H9 (cell line): ENCODE results near the gene GH2. TPM values are rescaled to one million over a fixed set of nuclear protein-coding genes. Genes with fewer than 3 reads are reported as not detected.
A peak's percentile ranks its signal among the peaks of the same experiment; 100 is the strongest.

Source experiments
- DNase-seq: peaks from one replicate; pipeline ENCODE4 v3.0.0-alpha.2; 2017
- H2AFZ ChIP-seq: one replicate; pipeline ENCODE4 v1.6.1; 2013; ENCODE audit warnings: mild to moderate bottlenecking, low read length, control low read depth, moderate library complexity
- H2AK5ac ChIP-seq: 2 replicates; pipeline ENCODE4 v1.6.1; 2013; ENCODE audit warnings: low read length, control low read depth, mixed read lengths; ENCODE audit not compliant: insufficient read length
- H2BK120ac ChIP-seq: one replicate; pipeline ENCODE4 v1.6.1; 2013; ENCODE audit warnings: low read depth, mild to moderate bottlenecking, low read length, control low read depth, inconsistent platforms; ENCODE audit not compliant: poor library complexity, severe bottlenecking
- H2BK12ac ChIP-seq: 2 replicates; pipeline ENCODE4 v1.6.1; 2013; ENCODE audit warnings: low read length, control low read depth, mixed read lengths, low read depth; ENCODE audit not compliant: insufficient read length
- H2BK15ac ChIP-seq: 2 replicates; pipeline ENCODE4 v1.6.1; 2013; ENCODE audit warnings: low read depth, low read length, control low read depth
- H2BK20ac ChIP-seq: one replicate; pipeline ENCODE4 v1.6.1; 2013; ENCODE audit warnings: low read depth, mild to moderate bottlenecking, low read length, control low read depth, inconsistent platforms; ENCODE audit not compliant: poor library complexity, severe bottlenecking
- H2BK5ac ChIP-seq: 2 replicates; pipeline ENCODE4 v1.6.1; 2013; ENCODE audit warnings: low read length, control low read depth, mixed read lengths; ENCODE audit not compliant: insufficient read length
- H3K14ac ChIP-seq: 2 replicates; pipeline ENCODE4 v1.6.1; 2013; ENCODE audit warnings: low read length, control low read depth; ENCODE audit not compliant: insufficient read depth
- H3K18ac ChIP-seq: 2 replicates; pipeline ENCODE4 v1.6.1; 2013; ENCODE audit warnings: low read depth, mild to moderate bottlenecking, mixed read lengths, low read length, control low read depth; ENCODE audit not compliant: insufficient read length
- H3K23ac ChIP-seq: 2 replicates; pipeline ENCODE4 v1.6.1; 2013; ENCODE audit warnings: low read length, control low read depth, mixed read lengths, low read depth; ENCODE audit not compliant: insufficient read length
- H3K23me2 ChIP-seq: 2 replicates; pipeline ENCODE4 v1.6.1; 2013; ENCODE audit warnings: low read depth, mild to moderate bottlenecking, mixed read lengths, low read length, control low read depth; ENCODE audit not compliant: insufficient read length, poor library complexity, severe bottlenecking
- H3K27ac ChIP-seq: 2 replicates; pipeline ENCODE4 v1.5.1; 2013; ENCODE audit warnings: low read length, control low read depth, mixed read lengths, low read depth; ENCODE audit not compliant: insufficient read length
- H3K27me3 ChIP-seq: 2 replicates; pipeline ENCODE4 v1.6.1; 2013; ENCODE audit warnings: low read length, control low read depth, inconsistent platforms; ENCODE audit not compliant: insufficient read depth
- H3K4ac ChIP-seq: 2 replicates; pipeline ENCODE4 v1.6.1; 2013; ENCODE audit warnings: low read depth, mild to moderate bottlenecking, control low read depth, inconsistent platforms, low read length, moderate library complexity
- H3K4me1 ChIP-seq: 2 replicates; pipeline ENCODE4 v1.6.1; 2013; ENCODE audit warnings: low read length, control low read depth, inconsistent platforms; ENCODE audit not compliant: insufficient read depth
- H3K4me2 ChIP-seq: 2 replicates; pipeline ENCODE4 v1.6.1; 2013; ENCODE audit warnings: low read length, control low read depth, mixed read lengths; ENCODE audit not compliant: insufficient read length, insufficient read depth
- H3K56ac ChIP-seq: 2 replicates; pipeline ENCODE4 v1.6.1; 2013; ENCODE audit warnings: low read depth, mild to moderate bottlenecking, mixed read lengths, low read length, control low read depth; ENCODE audit not compliant: insufficient read length
- H3K79me1 ChIP-seq: 2 replicates; pipeline ENCODE4 v1.6.1; 2013; ENCODE audit warnings: low read depth, mild to moderate bottlenecking, moderate library complexity, low read length, control low read depth, inconsistent platforms; ENCODE audit not compliant: insufficient read depth, poor library complexity, severe bottlenecking
- H3K79me2 ChIP-seq: 2 replicates; pipeline ENCODE4 v1.6.1; 2013; ENCODE audit warnings: low read length, control low read depth, inconsistent platforms; ENCODE audit not compliant: insufficient read depth
- H3K9ac ChIP-seq: 2 replicates; pipeline ENCODE4 v1.6.1; 2013; ENCODE audit warnings: low read length, control low read depth, mixed read lengths; ENCODE audit not compliant: insufficient read length; ENCODE audit errors: extremely low read depth
- H3K9me3 ChIP-seq: one replicate; pipeline ENCODE4 v1.6.1; 2013; ENCODE audit warnings: low read depth, low read length, inconsistent platforms; ENCODE audit not compliant: control insufficient read depth
- H3T11ph ChIP-seq: one replicate; pipeline ENCODE4 v1.6.1; 2013; ENCODE audit warnings: mild to moderate bottlenecking, low read length, control low read depth, inconsistent platforms
- H4K20me1 ChIP-seq: one replicate; pipeline ENCODE4 v1.6.1; 2013; ENCODE audit not compliant: control insufficient read depth, insufficient read length, insufficient read depth
- H4K5ac ChIP-seq: 2 replicates; pipeline ENCODE4 v1.6.1; 2013; ENCODE audit warnings: low read depth, mild to moderate bottlenecking, mixed read lengths, low read length, control low read depth; ENCODE audit not compliant: insufficient read length
- H4K8ac ChIP-seq: replicated peaks from 2 replicates; pipeline ENCODE4 v1.6.1; 2013; ENCODE audit warnings: low read length, control low read depth, mixed read lengths, low read depth; ENCODE audit not compliant: insufficient read length
- H4K91ac ChIP-seq: 2 replicates; pipeline ENCODE4 v1.6.1; 2013; ENCODE audit warnings: low read depth, mild to moderate bottlenecking, moderate library complexity, mixed read lengths, low read length, control low read depth; ENCODE audit not compliant: insufficient read length
- H3K27ac Mint-ChIP-seq, 3 experiments: 2 replicates in 2 of 3; 3 replicates in 1 of 3; pipeline ENCODE4 v1.8.0; 2020 to 2021; ENCODE audit warnings: mixed read lengths in 3 of 3, mild to moderate bottlenecking in 1 of 3, moderate library complexity in 1 of 3
- H3K27me3 Mint-ChIP-seq: 2 replicates; pipeline ENCODE4 v1.8.0; 2021; ENCODE audit warnings: low read depth, mild to moderate bottlenecking, moderate library complexity, mixed read lengths
- H3K36me3 Mint-ChIP-seq, 3 experiments: 2 replicates in 2 of 3; 3 replicates in 1 of 3; pipeline ENCODE4 v1.8.0; 2020 to 2021; ENCODE audit warnings: low read depth in 3 of 3, mixed read lengths in 3 of 3; ENCODE audit not compliant: insufficient read depth in 1 of 3
- H3K4me1 Mint-ChIP-seq, 2 experiments: 2 replicates each; pipeline ENCODE4 v1.8.0; 2020; ENCODE audit warnings: mixed read lengths in 2 of 2
- H3K4me3 Mint-ChIP-seq, 2 experiments: 2 replicates in 1 of 2; 3 replicates in 1 of 2; pipeline ENCODE4 v1.8.0; 2020 to 2021; ENCODE audit warnings: mild to moderate bottlenecking in 2 of 2, mixed read lengths in 2 of 2, moderate library complexity in 1 of 2
- H3K9me3 Mint-ChIP-seq, 2 experiments: 2 replicates in 1 of 2; 3 replicates in 1 of 2; pipeline ENCODE4 v1.8.0; 2020; ENCODE audit warnings: mild to moderate bottlenecking in 2 of 2, mixed read lengths in 2 of 2, moderate library complexity in 1 of 2
- WGBS: extraction: QIAGEN DNeasy Blood & Tissue Kit; methylation state at CpG from one replicate; pipeline ENCODE4 v1.1.7; 2013; ENCODE audit warnings: missing lambda C conversion rate, low lambda C conversion rate, mixed read lengths; ENCODE audit not compliant: insufficient read length; ENCODE audit errors: extremely low coverage; 5-methylcytosine and 5-hydroxymethylcytosine counted together
- total RNA-seq: library from RNA; stranded (reverse); gene quantifications from 2 replicates; pipeline ENCODE4 v1.2.1, GENCODE V29; 2021
- TF ChIP-seq, protein P1 (sequence below): fragments of 200-600 bp; sonication (generic); conservative IDR thresholded peaks from 3 replicates; pipeline ENCODE4 v1.8.0; 2021; ENCODE audit warnings: antibody characterized with exemption, mild to moderate bottlenecking

GH2 gene
- total RNA-seq, 1 experiment from 2014 or later: 0.77 TPM

DNA sequence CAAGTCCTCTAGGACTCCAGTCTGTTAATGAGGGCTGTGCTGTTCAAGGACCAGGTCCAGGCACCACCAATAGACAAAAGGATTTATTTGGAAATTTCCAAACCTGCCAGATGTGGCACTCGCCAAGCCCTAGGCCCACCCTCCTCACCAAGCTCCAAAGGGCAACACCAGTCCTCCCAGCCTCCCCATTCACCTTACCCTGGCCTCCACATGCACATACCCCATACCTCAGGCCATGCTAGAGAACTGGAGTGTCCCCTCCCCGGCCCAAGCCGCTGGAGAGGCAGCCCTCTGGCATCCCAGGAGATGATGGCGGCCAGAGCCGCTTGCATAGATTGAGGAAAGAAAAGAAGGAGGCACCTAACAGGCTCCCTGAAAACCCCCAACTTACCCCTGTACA lies 49.7 kb downstream of the GH2 start:
- H3K9me3 Mint-ChIP-seq: no peaks in the 10 kb centered on the region; a peak in 1 of 5 replicates
- H3K27me3 Mint-ChIP-seq: no peaks in the 10 kb centered on the region
- Histone ChIP-seq H2AFZ (no peak overlapping the region), H3K4ac (no peak overlapping the region), H3K9ac (no peak overlapping the region), H3K23ac (no peak overlapping the region), H2BK20ac (no peak overlapping the region), H2BK12ac (no peak overlapping the region), H3K18ac (no peak overlapping the region), H3K14ac (no peak overlapping the region), H3K27me3 (no peaks in the 10 kb centered on the region), H3K56ac (no peak overlapping the region), H4K91ac (no peak overlapping the region), H2AK5ac (no peak overlapping the region), H2BK120ac (no peak overlapping the region), H4K5ac (no peak overlapping the region), H3K79me1 (peaks cover 3% of the 10 kb centered on the region), H4K20me1 (peaks cover 2% of the 10 kb centered on the region), H3K23me2 (peaks cover 6% of the 10 kb centered on the region), H3K4me2 (no peak overlapping the region), H3K9me3 (no peaks in the 10 kb centered on the region), H3K79me2 (peaks cover 6% of the 10 kb centered on the region; the same call in 1 of the 2 replicates), H2BK5ac (no peak overlapping the region), H3K27ac (no peak overlapping the region), H3T11ph (no peak overlapping the region), H4K8ac (no peak overlapping the region), H2BK15ac (no peak overlapping the region), H3K4me1 (no peaks in the 10 kb centered on the region)
- peaks cover 9 to 14% of the 10 kb centered on the region in 2 experiments for H3K4me1 Mint-ChIP-seq
- H3K27ac Mint-ChIP-seq: peak overlapping the region; percentile 82 to 87 (median 85); a peak in 4 of 7 replicates
- no peak overlapping the region for H3K4me3 Mint-ChIP-seq
- no CpG with 5 or more reads among the region's 5 CpGs for WGBS
- peaks cover 61 to 93% (median 83%) of the 10 kb centered on the region in 3 experiments for H3K36me3 Mint-ChIP-seq
- no peak for DNase-seq
- TF ChIP-seq, protein P1, sequence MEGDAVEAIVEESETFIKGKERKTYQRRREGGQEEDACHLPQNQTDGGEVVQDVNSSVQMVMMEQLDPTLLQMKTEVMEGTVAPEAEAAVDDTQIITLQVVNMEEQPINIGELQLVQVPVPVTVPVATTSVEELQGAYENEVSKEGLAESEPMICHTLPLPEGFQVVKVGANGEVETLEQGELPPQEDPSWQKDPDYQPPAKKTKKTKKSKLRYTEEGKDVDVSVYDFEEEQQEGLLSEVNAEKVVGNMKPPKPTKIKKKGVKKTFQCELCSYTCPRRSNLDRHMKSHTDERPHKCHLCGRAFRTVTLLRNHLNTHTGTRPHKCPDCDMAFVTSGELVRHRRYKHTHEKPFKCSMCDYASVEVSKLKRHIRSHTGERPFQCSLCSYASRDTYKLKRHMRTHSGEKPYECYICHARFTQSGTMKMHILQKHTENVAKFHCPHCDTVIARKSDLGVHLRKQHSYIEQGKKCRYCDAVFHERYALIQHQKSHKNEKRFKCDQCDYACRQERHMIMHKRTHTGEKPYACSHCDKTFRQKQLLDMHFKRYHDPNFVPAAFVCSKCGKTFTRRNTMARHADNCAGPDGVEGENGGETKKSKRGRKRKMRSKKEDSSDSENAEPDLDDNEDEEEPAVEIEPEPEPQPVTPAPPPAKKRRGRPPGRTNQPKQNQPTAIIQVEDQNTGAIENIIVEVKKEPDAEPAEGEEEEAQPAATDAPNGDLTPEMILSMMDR: no peak
